Eye (tissue), 1 donor: Measurements from ENCODE around the gene MLANA.
A peak's percentile ranks its signal among the peaks of the same experiment; 100 is the strongest.
"Not testable (repeated sequence)": the region's sequence is repeated elsewhere in the genome, so short reads cannot be mapped to it uniquely, and the experiment has no call there.

ENCODE experiments used
- DNase-seq: peaks from one replicate; pipeline ENCODE4 v3.0.0-alpha.2; 2015

The MLANA gene

DNA sequence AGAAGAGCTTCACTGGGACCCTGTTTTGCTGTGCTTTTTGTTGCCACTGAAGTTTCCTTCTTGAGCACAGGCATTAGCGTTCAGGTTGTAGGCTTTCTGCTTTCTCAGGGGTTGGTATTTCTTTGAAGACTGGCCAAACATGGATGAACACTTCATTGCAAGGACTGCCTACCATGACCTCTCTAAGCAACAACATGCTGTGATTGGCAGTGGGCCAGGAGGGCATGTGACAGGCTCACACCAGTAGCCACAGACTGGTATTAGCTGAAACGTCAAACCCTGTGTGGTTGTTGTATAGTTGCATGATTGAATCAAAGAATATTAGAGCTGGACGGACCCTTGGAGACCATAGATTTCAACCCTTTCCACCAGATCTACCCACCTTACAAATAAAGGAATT, 20.0 kb upstream of the MLANA start:
- DNase-seq = no peak

GRCh38 chr9:5871785-5872184, 18.9 kb upstream of the MLANA start:
- DNase-seq = no peak

DNA sequence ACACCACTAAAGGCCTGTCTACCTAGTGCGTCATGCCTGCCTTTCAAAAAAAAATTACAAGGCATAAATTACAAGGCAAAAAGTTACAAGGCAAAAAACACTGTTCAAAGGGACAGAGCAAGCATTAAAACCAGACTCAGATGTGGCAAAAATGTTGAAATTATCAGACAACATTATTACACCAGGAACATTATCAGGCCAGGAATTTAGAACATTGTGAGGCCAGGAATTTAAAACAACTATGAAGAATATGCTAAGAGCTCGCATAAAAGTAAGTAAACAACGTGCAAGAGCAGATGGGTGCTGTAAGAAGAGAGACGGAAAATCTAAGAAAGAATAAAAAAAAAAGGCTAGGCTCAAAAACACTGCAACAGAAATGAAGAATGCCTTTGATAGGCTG, 18.2 kb upstream of the MLANA start:
- no peak for DNase-seq

DNA sequence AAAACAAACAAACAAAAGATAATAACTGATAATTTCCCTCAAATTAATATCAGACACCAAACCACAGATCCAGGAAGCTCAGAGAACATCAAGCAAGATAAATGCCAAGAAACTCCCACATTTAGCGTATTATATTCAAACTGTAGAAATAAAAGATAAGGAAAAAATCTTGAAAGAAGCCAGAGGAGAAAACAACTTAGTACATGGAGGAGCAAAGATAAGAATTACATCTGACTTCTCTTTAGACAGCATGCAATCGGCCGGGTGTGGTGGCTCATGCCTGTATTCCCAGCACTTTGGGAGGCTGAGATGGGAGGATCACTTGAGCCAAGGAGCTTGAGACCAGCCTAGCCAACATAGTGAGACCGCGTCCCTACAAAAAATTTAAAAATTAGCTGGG, 17.2 kb upstream of the MLANA start:
- no peak for DNase-seq

DNA sequence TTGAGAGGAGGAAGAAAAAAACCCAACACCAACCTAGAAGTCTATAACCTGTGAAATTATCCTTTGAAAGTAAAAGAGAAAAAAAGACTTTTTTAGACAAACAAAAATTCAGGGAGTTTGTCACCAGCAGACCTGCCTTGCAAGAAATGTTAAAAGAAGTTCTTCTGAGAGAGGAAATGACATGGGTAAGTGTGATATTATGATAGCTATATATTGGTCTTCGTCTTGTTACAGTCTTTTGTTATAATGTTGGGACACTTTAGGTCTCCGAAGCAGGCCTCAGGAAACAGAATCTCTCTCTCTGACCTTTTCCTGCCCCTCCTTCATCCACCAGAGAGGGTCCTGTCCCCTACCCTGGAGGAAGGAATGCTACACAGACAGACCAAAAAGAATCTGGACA, 16.6 kb upstream of the MLANA start:
- DNase-seq = no peak

DNA sequence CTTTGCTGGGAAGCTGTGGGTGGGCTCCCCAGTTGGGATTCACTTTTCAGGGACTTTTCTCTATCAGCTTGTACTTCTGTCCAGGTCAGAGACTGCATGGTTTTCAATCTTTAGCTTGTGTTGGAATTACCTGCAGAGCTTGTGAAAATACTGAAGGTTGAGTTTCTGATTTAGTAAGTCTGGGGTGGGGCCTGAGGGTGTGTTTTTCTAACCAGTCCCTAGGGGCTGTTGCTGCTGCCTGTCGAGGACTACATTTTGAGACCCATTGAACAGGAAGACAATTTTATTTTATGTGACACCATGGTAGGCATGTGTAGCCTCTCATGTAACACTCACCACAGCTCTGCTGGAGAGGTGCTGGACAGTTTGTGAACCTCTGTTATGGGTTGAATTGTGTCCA, 14.7 kb upstream of the MLANA start:
- DNase-seq = no peak

- no peak for DNase-seq
Measured at GRCh38 chr9:5876711-5877110, 14.0 kb upstream of the MLANA start.

GRCh38 chr9:5879419-5880181, 11.1 kb upstream of the MLANA start:
- no peak for DNase-seq

GRCh38 chr9:5882244-5883012, 8.3 kb upstream of the MLANA start:
- DNase-seq = not testable (repeated sequence)

DNA sequence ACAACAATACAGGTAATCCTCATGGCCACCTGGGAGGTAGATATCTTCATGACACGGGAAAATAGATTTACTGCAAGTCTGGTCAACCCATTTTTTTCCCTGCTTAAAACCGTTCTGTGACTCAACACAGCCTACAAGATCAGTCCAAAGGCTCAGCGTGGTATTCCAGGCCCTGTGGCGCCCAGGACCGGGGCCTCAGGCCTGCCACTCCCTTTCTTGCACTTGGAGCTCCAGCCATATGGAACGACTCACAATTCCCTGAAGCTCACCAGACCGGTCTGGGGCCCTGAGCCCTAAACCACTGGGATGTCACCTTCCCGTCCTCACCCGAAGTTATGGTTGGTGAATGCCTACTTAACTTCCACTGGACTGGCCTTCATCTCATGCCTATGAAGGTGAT, 6.5 kb upstream of the MLANA start:
- DNase-seq = no peak

- peak; percentile 89 for DNase-seq
Measured at GRCh38 chr9:5886114-5886939, 4.4 kb upstream of the MLANA start.

- DNase-seq = no peak
Measured at GRCh38 chr9:5892456-5893133, 1.9 kb downstream of the MLANA start.

GRCh38 chr9:5893134-5893505, 2.4 kb downstream of the MLANA start:
- DNase-seq = no peak

GRCh38 chr9:5893591-5894236, 3.0 kb downstream of the MLANA start:
- DNase-seq = no peak

GRCh38 chr9:5894237-5894959, 3.7 kb downstream of the MLANA start:
- DNase-seq = no peak

- DNase-seq = no peak
Measured at GRCh38 chr9:5895782-5896181, 5.1 kb downstream of the MLANA start.

GRCh38 chr9:5896863-5897262, 6.2 kb downstream of the MLANA start:
- no peak for DNase-seq

DNA sequence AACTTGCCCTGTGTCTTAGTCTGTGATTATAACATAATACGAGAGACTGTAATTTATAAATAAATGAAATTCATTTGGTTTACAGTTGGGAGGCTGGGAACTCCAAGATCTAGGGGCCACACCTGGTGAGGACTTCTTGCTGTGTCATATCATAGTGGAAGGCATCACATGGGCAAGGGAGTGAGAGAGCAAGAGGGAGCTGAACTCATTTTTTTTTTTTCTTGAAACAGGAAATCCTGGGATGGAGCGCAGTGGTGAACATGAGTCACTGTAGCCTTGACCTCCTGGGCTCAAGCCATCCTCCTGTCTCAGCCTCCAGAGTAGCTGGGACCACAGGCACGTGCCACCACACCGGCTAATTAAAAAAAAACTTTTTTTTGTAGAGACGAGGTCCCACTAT, 7.2 kb downstream of the MLANA start:
- DNase-seq = no peak

DNA sequence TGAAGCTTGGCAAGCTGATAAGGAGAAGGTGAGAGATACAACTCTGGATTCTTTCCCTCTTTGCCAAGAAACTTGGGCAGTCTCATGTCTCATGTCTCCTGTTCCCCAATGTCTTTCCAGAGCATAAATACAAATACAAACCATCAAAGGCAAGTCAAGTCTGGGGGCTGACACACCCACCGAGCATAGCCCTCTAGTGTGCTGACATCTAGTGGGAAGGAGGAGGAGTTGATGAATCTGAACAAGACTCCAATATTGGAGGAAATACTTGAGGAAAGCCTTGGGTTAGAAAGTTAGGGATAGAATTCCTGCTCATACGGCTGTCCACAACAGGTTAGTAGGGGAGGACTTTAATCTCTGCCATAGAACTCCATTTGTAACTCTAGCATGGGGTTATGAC, 8.6 kb downstream of the MLANA start:
- DNase-seq = no peak

GRCh38 chr9:5900622-5901021, 9.9 kb downstream of the MLANA start:
- DNase-seq = no peak

DNA sequence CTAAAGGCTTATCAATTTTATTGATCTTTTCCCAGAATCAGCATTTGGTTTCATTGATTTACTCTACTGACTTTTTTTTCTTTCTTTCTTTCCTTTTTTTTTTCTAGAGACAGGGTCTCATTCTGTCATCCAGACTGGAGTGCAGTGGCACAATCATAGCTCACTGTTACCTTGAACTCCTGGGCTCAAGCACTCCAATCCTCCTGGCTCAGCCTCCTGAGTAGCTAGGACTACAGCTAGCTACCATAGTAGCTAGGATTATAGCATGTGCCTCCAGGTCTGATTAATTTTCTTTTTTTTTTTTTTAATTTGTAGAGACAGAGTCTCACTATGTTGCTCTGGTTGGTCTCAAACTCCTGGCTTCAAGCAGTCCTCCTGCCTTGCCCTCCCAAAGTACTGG, 11.7 kb downstream of the MLANA start:
- no peak for DNase-seq

GRCh38 chr9:5908918-5909317, 18.2 kb downstream of the MLANA start:
- no peak for DNase-seq
